Keratinocyte (primary cell): ENCODE data around the gene PHKA1.

Experiments used
- EZH2 ChIP-seq: IDR thresholded peaks from one replicate; pipeline ENCODE4 v1.6.1; 2012; ENCODE audit warnings: inconsistent platforms, mild to moderate bottlenecking, low read length, moderate library complexity
- TF ChIP-seq, protein P1 (sequence below), 3 experiments: IDR thresholded peaks in 1 of 3; conservative IDR thresholded peaks in 1 of 3; optimal IDR thresholded peaks in 1 of 3; 2 replicates in 2 of 3; 3 replicates in 1 of 3; pipeline versions ENCODE3 to v1.5.1; 2011; ENCODE audit warnings: low read length in 3 of 3, mild to moderate bottlenecking in 3 of 3, moderate library complexity in 2 of 3, control low read depth in 1 of 3, inconsistent platforms in 1 of 3; ENCODE audit not compliant: insufficient read depth in 2 of 3; ENCODE audit errors: extremely low read depth in 1 of 3

DNA sequence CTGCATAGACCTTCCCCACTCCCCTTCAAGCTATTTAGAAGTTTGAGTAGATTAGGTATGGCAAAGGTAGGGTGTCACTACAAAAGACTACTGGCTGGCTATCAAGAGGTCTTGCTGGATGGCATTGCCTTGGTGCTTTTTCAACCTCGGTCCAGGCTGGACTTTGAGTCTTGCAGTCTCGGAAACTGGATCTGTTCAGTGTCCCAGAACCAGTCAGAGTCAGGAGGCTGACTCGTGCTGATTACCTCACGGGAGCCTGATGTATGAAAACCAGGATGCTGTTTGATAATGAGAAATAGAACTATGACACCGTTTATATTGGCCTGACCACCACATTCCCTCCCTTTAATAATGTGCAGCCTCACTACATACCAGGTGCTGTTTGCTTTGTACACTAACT lies 2.7 kb upstream of the PHKA1 start:
- TF ChIP-seq, protein P1, sequence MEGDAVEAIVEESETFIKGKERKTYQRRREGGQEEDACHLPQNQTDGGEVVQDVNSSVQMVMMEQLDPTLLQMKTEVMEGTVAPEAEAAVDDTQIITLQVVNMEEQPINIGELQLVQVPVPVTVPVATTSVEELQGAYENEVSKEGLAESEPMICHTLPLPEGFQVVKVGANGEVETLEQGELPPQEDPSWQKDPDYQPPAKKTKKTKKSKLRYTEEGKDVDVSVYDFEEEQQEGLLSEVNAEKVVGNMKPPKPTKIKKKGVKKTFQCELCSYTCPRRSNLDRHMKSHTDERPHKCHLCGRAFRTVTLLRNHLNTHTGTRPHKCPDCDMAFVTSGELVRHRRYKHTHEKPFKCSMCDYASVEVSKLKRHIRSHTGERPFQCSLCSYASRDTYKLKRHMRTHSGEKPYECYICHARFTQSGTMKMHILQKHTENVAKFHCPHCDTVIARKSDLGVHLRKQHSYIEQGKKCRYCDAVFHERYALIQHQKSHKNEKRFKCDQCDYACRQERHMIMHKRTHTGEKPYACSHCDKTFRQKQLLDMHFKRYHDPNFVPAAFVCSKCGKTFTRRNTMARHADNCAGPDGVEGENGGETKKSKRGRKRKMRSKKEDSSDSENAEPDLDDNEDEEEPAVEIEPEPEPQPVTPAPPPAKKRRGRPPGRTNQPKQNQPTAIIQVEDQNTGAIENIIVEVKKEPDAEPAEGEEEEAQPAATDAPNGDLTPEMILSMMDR (optimal IDR thresholded peaks at IDR 0.05 in 1 of 3, IDR thresholded peaks at IDR 0.05 in 1 of 3, conservative IDR thresholded peaks at IDR 0.05 in 1 of 3; ENCODE audit: extremely low read depth in 1 of 3, insufficient read depth in 2 of 3, low read length in 3 of 3) = no peak
- TF ChIP-seq EZH2 = no peak
